GM18520 (cell line): ENCODE results near the gene WWOX.

Experiments
- ATAC-seq: cut with Tn5 transposase; IDR thresholded peaks from one replicate; pipeline ENCODE4 v1.9.1; 2021; ENCODE audit not compliant: unreplicated experiment

The WWOX gene

DNA sequence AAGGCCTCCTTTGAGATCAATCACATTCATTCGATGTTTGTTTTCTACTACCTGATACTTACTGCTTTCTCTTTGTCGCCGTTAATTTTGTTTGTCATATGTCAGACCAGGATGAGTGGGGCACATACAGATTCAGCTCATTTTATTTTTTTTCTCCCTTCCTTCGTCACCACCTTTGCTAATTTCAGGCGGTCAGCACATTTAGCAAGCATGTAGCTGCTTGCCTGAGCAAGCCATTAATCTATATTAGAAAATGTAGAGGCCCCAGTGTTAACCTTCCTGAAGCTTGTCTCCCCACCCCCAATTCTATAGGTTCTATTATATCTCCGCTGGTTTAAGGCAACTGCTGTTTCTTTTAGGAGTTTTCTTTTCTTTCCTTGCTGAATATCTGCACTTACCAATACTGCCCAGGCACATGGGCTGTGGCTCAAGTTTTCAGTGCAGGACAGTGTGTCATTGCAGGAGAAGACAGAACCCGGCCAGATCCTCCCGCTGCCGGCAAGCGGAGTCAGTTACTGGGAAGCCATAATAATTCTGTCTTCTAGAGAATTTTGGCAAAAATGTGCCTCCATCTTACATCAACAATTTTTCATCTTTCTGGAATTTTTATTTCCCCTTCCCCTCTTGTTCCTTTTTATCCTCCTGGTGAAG lies 714.3 kb downstream of the WWOX start:
- ATAC-seq, result no peak

DNA sequence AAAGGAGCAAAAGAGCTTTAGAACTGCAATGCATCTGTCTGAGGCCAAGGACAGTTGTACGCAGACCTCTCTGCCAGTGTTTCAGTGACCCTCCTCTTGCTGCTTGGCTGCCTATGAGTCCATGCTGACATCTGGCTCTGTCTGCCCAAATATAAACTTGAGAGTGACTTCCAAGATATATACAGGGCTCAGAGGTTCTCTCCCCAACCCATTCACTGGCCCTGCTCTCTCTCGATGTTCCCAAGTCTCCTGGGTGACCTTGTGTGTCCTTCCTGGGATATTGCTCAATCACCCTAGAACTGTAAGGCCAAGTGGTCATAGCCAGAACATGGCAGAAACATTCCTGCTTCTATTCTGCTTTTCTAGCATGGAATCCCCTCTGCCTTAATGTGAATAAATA lies 716.3 kb downstream of the WWOX start:
- no peak for ATAC-seq

DNA sequence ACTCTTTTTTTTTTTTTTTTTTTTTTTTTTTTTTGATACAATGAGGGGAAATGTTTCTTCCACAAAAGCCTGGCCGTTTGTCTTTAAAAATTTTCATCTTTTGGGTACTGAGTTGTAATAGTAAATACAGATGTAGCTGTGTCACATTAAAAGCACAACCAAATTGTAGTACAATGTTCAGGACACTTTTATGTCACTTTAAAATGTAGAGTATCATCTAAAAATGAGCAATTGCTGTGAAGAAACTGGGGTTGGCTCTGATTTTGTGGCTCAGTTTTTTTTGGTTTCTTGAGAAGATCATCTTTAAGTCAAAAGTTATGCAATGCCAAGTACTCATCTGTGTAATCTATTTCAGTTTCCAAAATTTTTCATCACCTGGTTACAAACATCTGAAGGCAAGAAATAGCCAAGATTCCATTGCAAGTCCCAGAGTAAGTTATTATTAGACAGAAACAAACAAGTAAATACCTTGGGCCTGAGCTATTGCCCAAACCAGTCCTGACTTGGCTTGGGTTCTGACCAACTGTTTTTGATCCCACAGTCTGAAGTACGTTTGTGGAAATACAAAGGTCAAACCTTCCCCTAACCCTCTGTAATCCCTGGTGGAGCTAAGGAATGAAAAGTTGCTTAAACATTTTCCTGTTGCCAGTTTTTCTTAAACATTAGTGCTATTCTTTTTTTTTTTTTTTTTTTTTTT lies 717.2 kb downstream of the WWOX start:
- no peak for ATAC-seq

DNA sequence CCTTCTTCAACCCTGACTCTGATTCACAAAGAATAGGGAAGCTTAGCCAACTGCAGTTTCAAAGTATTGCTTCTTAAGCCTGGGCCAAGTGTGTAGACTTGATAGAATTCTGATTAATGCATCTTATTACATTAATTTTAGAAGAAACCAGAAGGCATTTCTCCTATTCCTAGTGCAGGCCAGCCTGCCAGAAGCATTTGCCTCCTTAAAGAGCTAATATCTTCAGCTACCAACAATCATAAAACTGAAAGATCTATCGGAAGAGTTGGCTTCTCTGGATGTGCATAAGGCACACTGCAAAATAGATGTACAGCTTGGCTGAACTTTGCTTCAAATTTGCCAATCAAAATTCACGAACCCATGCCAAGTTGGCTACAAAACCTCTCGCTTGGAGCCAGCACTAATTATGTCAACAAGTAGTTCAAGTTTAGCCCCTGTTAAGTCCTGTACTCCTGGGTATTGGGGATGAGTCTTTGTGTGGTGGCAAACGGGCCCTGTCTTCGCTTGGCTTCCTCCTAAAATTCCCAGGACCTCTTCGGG lies 717.8 kb downstream of the WWOX start:
- ATAC-seq, result no peak

DNA sequence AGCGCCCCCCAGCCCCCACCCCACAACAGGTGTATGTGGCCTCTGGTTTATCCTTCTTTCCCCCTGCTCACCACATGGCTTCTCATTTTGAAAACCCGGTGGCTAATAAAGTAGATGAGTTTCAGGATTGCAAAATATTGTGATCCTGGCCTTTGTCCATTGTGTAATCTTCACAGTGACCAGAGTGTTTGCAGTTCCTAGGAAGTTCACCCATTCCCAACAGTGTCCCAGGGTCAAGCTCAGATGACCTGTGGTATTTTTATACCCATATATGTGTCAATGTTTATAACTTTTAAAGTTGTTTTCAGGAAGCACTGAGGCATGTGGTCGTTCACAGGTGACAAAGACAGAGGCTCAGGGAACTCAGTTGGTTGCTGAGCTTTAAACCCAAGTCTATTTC lies 721.9 kb downstream of the WWOX start:
- ATAC-seq, result no peak

DNA sequence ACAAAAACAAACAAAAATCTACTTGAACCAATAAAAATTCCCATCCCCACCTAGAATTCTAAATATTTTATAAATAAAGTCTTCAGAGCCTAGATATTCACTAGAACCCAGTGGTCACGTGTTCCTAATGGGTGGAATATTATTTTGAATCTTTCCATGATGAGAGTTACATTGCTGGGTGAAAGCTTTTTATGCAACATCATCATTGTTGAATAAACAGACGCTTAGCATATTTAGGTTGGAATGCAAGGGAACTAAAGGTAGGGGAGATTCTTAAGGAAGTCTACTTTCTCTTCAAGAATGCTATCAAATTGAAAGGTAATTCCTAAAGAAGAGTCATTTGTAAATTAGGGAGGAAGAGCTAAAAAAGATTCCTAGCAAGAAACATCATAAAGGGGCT lies 723.1 kb downstream of the WWOX start:
- no peak for ATAC-seq

DNA sequence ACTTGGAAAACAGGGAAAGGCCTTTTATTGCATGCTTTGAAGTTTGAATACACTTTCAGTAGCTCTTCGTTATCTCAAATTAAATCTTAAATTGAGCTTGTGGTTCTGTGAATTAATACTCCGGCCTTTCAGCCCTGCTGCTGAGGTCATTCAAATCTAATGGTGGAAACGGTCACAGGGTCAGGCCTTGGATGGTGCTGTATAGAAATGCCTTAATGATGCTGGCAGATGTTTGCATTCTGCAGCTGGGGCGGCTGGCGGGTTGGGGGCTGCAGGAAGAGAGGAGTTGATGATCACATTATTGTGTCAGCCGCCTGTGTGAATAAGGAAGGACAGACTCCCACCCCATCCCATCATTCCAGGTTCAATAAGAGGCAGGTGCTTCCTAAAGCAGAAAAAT lies 723.6 kb downstream of the WWOX start:
- ATAC-seq, result no peak

DNA sequence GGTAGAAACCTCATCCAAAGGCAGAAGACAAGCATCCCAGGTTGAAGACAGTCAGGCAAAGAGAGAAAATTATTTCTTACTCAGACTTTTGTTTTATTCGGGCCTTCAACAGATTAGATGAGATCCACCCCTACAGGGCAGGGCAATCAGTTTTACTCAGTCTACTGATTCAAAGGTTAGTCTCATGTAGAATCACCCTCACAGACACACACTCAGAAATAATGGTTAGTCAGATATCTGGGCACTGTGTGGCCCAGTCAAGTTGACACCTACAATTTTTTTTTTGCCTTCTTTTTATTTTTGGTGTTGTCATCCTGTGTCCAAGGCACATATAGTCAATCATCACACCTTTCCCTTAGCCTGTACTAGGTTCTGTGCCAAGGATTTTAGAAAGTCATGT lies 729.8 kb downstream of the WWOX start:
- no peak for ATAC-seq

DNA sequence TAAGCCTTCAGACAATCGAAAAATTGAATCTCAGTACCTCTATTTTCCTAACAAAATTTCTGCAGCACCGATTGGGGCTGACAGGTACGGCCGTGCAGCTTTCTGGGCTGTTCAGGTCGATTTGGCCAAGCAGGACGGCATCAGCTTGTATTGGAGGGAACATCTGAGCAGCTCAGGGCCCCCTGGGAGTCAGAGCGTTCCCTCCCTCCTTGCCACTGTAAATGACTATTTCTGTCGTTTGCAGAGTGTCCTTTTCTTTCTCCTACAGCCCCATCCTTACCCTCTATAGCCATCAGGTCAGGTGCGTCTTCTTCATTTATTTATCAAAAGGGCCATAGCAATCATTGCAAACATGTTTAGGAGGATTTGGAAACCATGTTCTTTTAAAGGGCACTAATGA lies 731.1 kb downstream of the WWOX start:
- no peak for ATAC-seq

DNA sequence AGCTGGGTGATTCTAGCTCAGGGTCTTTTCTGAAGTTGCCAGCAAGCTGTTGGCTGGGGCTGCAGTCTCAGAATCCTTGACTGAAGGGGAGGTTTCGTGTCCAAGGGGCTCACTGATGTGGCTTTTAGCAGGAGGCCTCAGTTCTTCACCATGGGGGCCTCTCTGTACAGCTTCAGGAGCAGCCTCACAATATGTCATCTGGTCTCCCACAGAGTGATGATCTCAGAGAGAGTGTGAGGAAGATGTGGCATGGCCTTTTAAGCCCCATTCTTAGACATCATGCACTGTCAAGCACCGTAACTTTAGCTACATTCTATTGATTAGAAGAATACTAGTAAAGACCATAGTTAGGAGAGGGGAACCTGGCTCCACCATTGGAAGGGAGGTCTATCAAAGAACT lies 732.6 kb downstream of the WWOX start:
- ATAC-seq, result no peak

DNA sequence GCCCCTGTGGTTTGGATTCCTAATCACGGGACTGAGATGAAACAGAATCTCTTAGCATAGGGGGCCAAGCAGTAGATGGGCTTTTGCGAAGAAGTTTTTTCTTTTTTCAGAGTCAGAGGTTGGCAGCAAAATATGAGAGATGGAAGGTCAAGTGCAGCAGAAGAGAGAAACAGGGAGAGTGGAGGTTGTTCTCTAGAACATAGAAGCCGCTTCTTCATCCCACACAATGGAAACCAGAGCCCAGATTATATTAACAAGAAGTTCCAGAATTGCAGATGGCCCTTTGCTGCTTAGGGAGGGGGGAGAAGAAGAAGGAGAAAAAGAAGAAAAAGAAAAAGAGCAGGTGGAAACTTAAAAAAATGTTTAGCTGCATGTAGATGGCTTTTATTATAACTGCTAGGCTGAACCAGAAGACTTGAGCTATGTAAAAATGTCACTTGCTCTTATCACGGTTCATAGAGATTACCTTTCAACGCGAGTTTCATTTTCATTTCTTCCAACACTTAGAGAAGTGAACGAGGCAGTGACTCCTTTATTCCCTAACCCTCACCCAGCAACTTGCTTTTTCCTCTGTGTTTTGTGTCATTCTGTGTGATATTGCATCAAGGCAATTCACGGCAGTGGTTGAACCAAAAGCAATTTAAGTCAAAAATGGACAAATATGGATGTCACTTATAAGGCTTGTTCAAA lies 737.5 kb downstream of the WWOX start:
- no peak for ATAC-seq

DNA sequence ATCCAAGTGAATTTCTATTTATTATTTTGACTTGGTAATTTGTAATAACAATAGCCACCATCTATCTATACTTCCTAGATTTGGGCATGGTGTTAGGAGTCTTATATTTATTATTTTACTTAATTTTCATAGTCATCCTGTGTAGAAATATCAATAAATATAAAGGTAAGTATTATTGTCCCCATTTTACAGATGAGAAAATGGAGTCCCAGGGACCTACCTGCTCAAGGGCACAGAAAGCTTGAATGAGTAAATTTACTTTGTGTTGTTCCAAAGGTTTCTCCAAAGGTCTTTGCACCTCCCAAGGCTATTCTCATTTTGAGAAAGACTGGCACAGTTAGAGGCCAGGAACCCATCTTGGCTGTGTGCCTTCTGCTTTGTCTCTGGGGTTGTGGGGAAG lies 738.3 kb downstream of the WWOX start:
- no peak for ATAC-seq

DNA sequence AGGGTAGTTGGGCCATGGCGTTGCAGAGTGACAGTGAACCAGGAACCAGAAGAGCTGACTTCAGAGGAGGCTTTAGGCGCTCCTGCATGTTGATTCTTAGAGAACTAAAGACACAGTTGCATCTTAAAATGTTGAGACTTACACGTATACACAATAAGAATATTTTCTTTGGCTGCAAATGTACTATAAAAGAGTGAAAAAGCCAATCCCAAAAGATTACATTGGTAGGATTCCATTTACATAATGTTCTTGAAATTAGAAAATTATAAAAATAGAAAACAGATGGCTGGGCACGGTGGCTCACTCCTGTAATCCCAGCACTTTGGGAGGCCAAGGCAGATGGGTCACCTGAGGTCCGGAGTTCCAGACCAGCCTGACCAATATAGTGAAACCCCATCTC lies 738.8 kb downstream of the WWOX start:
- ATAC-seq, result no peak

DNA sequence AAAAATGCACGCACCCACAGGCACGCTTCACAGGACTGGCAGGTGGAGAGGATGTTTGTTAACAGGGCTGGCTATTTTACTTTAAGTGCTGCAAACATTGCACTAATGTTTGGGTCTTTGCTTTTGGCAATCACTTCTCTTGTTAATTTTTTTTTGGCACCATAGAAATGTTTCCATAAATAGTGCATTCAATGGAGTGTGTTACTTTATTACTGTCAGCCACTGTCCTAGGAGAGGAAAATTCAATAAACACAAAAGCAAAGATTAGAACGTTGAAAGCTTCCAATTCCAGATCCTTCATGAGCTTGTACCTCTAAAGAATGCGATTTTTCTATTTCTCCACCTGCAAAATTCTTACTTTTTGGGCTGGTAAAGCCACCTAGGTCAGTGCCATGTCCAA lies 743.5 kb downstream of the WWOX start:
- no peak for ATAC-seq

DNA sequence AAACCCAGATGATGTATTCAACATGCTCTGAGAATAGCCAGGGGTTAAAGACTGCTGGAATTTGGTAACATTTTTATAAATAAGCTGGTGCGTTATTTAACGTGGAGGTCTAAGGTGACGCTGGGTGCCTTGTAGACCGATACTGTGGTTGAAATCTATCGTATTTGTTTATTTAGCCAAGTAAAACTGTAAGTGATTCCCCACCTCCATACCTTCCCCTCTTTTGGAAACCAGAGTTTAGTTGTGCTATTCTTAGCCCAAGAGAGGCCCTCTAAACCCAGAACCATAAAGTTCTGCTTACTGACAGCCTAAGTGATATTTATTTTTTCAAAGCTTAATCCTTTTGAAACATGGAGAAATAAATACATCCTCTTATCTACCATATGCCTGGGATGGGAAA lies 744.5 kb downstream of the WWOX start:
- no peak for ATAC-seq

DNA sequence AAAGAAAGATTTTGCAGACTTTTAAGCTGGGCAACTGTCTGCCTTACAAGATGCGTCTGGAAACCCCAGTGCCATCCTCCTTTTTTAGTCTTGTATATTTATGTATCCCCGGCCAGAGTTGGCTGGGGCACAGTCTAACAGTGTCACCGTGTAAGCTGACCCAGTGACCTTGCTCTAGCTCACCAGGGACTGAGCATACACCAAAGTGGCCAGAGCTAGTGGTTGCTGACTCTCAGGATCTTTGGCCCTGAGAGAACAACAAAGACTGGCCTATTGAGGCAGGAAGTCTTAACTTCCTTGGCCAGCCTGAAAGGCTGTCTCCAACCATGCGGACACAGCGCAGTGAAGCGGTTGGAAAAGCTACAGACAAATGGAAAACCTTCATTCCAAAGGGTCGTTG lies 745.2 kb downstream of the WWOX start:
- no peak for ATAC-seq

DNA sequence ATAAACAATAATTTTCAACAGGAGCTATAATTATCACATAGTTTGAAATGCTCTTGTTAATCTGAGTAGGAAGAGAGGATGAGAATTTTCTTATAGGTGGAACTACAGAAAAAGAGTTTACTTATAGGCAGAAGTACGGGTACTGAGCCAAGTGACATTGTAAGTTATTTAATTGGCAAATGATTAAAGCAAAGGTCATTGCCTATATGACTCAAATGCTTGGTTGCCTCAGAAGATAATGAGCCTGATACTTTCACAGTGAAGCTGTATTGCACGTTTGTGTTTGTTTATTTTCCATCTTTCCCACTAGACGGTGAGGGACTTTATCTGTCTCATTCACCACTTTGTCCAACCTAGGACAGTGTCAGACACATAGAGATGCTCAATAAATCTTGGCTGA lies 751.8 kb downstream of the WWOX start:
- ATAC-seq, result no peak

DNA sequence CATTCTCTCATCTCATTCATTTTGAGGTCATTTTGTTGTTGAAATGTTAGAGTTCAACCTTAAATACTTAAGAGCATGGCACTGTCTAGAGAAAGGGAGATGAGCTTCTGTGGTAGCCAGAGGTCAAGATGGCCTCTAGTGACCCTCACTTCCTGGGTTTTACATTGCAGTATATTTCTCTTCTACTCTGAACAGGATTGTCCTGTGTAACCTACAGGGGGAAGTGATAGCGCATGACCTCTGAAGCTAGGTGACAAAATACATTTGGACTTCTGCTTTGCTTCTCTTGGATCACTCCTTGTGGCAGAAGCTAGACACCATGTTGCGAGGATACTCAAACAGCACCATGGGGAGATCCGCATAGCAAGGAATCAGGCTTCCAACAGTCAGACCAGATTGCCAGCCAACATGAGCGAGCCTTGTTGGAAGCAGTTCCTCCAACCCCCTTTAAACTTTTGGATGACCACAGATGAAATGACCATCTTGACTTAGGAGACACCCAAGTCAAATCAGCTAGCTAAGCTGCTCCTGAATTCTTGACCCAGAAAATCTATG lies 752.7 kb downstream of the WWOX start:
- no peak for ATAC-seq

DNA sequence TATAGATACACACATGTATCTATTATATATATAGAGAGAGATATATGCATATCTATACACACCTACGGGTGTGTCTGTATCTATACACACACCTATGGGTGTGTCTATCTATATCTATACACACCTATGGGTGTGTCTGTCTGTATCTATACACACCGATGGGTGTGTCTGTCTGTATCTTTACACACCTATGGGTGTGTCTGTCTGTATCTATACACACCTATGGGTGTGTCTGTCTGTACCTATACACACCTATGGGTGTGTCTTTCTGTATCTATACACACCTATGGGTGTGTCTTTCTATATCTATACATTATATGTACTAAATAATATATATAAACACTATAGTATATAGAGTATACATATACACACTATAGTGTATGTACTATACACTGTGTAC lies 762.6 kb downstream of the WWOX start:
- ATAC-seq, result no peak

DNA sequence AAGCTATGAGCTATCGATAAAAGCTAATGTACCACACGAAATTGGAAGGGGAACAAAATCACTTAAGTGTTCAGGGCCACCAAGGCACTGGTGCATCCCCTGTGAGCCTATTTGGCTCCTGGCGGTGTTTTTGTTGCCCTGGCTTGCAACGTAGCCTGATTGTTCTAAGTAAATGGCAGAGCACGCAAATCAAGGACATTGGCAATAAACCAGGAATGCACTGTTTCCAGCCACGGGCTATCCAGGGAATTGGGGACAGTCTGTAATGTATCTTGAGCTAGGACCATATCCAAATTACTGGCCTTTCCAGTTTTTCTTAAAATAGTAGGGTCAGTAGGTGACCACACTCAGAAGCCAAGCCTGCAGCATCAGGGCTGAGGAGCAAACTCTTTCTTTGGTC lies 767.1 kb downstream of the WWOX start:
- no peak for ATAC-seq

DNA sequence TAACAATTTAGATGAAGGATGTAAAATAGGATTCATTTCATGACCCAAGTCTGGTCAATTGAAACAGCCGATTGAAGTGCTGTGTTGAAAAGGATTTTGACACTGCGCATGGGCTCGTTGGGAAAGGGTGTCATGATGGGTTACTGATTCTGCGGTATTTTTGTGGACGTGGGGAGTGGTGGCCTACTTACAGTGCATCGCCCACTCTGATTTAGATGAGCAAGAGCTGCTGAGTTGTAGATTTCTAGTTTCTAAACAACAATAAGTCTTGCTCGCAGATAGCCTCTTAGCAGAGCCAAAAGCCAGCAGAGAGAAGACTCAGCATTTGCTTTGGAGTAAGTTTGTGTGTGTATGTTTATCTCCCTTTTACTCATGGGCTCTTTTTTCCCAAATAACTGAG lies 770.0 kb downstream of the WWOX start:
- ATAC-seq, result no peak

DNA sequence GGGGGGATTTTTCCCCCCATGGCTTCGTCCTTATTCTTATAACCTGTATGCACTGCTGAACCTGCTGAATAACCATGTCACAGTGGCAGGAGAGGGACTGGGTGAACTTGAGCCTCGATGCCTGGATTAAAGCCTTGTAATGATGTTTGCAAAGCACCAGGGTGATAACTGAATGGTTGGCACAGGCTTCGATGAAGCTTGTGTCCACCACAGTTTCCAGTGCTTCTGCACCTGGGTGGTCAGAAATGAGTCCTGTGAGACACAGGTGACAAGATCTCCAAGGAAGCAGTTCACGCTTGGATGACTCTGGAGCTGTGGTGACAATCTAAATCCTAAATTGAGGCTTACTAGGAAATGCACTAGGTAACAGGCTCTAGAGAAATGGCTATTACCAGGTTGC lies 771.8 kb downstream of the WWOX start:
- ATAC-seq, result no peak
